ENCODE results near the gene TTBK1.

DNA sequence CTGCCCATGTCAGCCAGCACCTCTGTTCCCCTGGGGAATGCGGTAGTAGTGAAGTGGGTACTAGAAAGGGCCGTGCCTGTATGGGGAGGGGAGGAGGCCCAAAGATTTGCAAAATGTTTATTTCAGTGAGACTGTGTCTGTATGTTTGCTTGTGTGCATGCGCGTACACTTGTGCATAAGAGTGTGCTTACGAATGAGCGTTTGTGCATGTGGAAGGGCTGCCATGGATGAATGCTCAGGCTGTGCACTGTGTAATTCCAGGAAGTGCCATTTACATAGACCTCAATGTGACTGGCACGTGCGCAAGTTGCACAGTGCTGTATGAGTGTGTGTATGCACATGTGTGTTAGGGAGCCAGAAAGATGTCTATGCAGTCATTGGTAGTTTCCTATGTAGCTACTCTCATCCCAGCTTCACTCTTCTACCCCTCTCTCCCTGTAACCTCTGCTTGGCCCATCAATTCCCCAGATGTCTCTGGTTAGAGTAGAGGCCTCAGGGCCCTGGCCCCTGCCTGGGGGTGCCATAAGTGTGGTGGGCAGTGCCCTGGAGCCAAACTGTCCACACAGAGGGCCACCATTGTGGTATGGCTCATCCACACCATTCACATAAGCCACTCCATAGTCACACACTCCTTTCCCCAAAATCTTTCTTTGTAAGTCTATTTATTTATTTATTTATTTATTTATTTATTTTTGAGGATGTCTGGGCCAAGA lies 28.0 kb downstream of the TTBK1 start:
- TF ChIP-seq, protein P1, sequence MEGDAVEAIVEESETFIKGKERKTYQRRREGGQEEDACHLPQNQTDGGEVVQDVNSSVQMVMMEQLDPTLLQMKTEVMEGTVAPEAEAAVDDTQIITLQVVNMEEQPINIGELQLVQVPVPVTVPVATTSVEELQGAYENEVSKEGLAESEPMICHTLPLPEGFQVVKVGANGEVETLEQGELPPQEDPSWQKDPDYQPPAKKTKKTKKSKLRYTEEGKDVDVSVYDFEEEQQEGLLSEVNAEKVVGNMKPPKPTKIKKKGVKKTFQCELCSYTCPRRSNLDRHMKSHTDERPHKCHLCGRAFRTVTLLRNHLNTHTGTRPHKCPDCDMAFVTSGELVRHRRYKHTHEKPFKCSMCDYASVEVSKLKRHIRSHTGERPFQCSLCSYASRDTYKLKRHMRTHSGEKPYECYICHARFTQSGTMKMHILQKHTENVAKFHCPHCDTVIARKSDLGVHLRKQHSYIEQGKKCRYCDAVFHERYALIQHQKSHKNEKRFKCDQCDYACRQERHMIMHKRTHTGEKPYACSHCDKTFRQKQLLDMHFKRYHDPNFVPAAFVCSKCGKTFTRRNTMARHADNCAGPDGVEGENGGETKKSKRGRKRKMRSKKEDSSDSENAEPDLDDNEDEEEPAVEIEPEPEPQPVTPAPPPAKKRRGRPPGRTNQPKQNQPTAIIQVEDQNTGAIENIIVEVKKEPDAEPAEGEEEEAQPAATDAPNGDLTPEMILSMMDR (IDR thresholded peaks at IDR 0.05) = no peak
- TF ChIP-seq ZNF121 (CRISPR knock-in tag; IDR thresholded peaks at IDR 0.05) (no peak), NFYB (CRISPR knock-in tag; conservative IDR thresholded peaks at IDR 0.05; ENCODE audit: low read depth) (no peak), ESRRA (CRISPR knock-in tag; IDR thresholded peaks at IDR 0.05; ENCODE audit: borderline replicate concordance) (no peak)
- TF ChIP-seq, protein P2, sequence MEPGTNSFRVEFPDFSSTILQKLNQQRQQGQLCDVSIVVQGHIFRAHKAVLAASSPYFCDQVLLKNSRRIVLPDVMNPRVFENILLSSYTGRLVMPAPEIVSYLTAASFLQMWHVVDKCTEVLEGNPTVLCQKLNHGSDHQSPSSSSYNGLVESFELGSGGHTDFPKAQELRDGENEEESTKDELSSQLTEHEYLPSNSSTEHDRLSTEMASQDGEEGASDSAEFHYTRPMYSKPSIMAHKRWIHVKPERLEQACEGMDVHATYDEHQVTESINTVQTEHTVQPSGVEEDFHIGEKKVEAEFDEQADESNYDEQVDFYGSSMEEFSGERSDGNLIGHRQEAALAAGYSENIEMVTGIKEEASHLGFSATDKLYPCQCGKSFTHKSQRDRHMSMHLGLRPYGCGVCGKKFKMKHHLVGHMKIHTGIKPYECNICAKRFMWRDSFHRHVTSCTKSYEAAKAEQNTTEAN (CRISPR knock-in tag; IDR thresholded peaks at IDR 0.05) = no peak
- TF ChIP-seq, protein P3, sequence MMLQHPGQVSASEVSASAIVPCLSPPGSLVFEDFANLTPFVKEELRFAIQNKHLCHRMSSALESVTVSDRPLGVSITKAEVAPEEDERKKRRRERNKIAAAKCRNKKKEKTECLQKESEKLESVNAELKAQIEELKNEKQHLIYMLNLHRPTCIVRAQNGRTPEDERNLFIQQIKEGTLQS (CRISPR knock-in tag; conservative IDR thresholded peaks at IDR 0.05) = no peak
- TF ChIP-seq, protein P4, sequence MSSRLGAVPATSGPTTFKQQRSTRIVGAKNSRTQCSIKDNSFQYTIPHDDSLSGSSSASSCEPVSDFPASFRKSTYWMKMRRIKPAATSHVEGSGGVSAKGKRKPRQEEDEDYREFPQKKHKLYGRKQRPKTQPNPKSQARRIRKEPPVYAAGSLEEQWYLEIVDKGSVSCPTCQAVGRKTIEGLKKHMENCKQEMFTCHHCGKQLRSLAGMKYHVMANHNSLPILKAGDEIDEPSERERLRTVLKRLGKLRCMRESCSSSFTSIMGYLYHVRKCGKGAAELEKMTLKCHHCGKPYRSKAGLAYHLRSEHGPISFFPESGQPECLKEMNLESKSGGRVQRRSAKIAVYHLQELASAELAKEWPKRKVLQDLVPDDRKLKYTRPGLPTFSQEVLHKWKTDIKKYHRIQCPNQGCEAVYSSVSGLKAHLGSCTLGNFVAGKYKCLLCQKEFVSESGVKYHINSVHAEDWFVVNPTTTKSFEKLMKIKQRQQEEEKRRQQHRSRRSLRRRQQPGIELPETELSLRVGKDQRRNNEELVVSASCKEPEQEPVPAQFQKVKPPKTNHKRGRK (CRISPR knock-in tag; IDR thresholded peaks at IDR 0.05; ENCODE audit: borderline replicate concordance) = no peak

All from WTC11 (cell line).